A673 (cell line): ENCODE results near the gene TCEA2. TPM values are rescaled to one million over a fixed set of nuclear protein-coding genes. Genes with fewer than 3 reads are reported as not detected.

Experiments used
- BruUV-seq: library from RNA; stranded (reverse); fragments of 400-500 nt; replicated peaks from 2 replicates; lab custom pipeline; 2021; lab: Mats Ljungman, UMichigan
- CTCF ChIA-PET: fragments of 300-600 bp; sonication (Branson Sonifier 250); formaldehyde crosslinking; loops from one replicate; lab custom pipeline; 2022; ENCODE audit warnings: antibody characterized with exemption; lab: Charles Lee
- POLR2A ChIA-PET: fragments of 300-600 bp; sonication (Branson Sonifier 250); formaldehyde crosslinking; loops from one replicate; lab custom pipeline; 2022; ENCODE audit warnings: antibody characterized with exemption; ENCODE audit not compliant: low non-redundant PET; lab: Charles Lee
- DNase-seq: peaks from one replicate; pipeline ENCODE4 v3.0.0-alpha.2; 2015; ENCODE audit warnings: low spot score
- H3K27ac ChIP-seq: fragments of 200-600 bp; sonication (generic); 2 replicates; pipeline ENCODE4 v1.5.1; 2016; ENCODE audit warnings: mixed run types, low read depth, mild to moderate bottlenecking, mixed read lengths, antibody characterized with exemption, low read length; ENCODE audit not compliant: poor library complexity, severe bottlenecking
- H3K27me3 ChIP-seq: fragments of 200-600 bp; sonication (generic); replicated peaks from 2 replicates; pipeline ENCODE4 v1.6.1; 2017; ENCODE audit warnings: mixed run types, low read depth, mild to moderate bottlenecking, mixed read lengths, antibody characterized with exemption, low read length; ENCODE audit not compliant: insufficient read depth, poor library complexity
- H3K36me3 ChIP-seq: fragments of 200-600 bp; sonication (generic); 2 replicates; pipeline ENCODE4 v1.6.1; 2016; ENCODE audit warnings: mixed run types, mild to moderate bottlenecking, mixed read lengths, antibody characterized with exemption, low read length; ENCODE audit not compliant: insufficient read depth, poor library complexity, severe bottlenecking
- H3K4me1 ChIP-seq: fragments of 200-600 bp; sonication (generic); 2 replicates; pipeline ENCODE4 v1.6.1; 2017; ENCODE audit warnings: mixed run types, mild to moderate bottlenecking, mixed read lengths, antibody characterized with exemption, low read length; ENCODE audit not compliant: insufficient read depth, poor library complexity, severe bottlenecking
- H3K4me3 ChIP-seq: fragments of 200-600 bp; sonication (generic); 2 replicates; pipeline ENCODE4 v1.5.1; 2016; ENCODE audit warnings: low read depth, mixed run types, mild to moderate bottlenecking, mixed read lengths, low read length; ENCODE audit not compliant: poor library complexity, severe bottlenecking
- H3K9me3 ChIP-seq: fragments of 200-600 bp; sonication (generic); 2 replicates; pipeline ENCODE4 v1.6.1; 2016; ENCODE audit warnings: mixed run types, low read depth, mild to moderate bottlenecking, mixed read lengths, antibody characterized with exemption, low read length; ENCODE audit not compliant: poor library complexity, severe bottlenecking
- EZH2 ChIP-seq: fragments of 200-600 bp; sonication (generic); IDR thresholded peaks from 2 replicates; pipeline ENCODE4 v1.6.1; 2017; ENCODE audit warnings: borderline replicate concordance, low read depth, mild to moderate bottlenecking, mixed read lengths, antibody characterized with exemption, low read length; ENCODE audit not compliant: poor library complexity, severe bottlenecking
- intact Hi-C: fragments of 100-400 bp; cut with micrococcal nuclease; formaldehyde crosslinking; loops from one replicate; pipeline ENCODE4 v1.10.0; 2022; ENCODE audit not compliant: unreplicated experiment
- total RNA-seq: library from RNA; stranded (reverse); gene quantifications from 2 replicates; pipeline ENCODE4 v1.2.3, GENCODE V29; 2021
- TF ChIP-seq, protein P1 (sequence below): fragments of 300-800, 200-600 bp; sonication (generic); conservative IDR thresholded peaks from 2 replicates; pipeline ENCODE4 v1.5.1; 2017; ENCODE audit warnings: low read depth, mild to moderate bottlenecking, antibody characterized with exemption, low read length, moderate library complexity, mixed read lengths

TCEA2 gene
- total RNA-seq, 1 experiment from 2014 or later: 35.0 TPM

DNA sequence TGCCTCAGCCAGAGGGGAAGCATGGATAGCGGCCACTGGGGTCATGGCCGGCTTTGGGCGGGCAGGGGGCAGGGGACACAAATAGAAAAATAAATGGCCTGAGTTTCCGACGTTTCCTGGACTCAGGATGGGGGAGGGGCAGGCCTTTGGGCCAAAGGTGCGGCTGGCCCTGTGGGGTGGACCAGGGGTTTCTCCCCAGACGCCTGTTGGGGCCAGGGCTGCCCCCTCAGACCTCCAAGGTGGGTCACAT lies 6.4 kb upstream of the TCEA2 start:
- POLR2A ChIA-PET: no interaction called here
- Histone ChIP-seq H3K36me3 (no peaks in the 10 kb centered on the region), H3K4me1 (peaks cover 5% of the 10 kb centered on the region), H3K27me3 (no peaks in the 10 kb centered on the region), H3K27ac (no peak overlapping the region), H3K9me3 (no peaks in the 10 kb centered on the region), H3K4me3 (no peak overlapping the region)
- no peak for DNase-seq
- CTCF ChIA-PET: no interaction called here
- no TSS peak for BruUV-seq
- no peak for TF ChIP-seq EZH2
- TF ChIP-seq, protein P1, sequence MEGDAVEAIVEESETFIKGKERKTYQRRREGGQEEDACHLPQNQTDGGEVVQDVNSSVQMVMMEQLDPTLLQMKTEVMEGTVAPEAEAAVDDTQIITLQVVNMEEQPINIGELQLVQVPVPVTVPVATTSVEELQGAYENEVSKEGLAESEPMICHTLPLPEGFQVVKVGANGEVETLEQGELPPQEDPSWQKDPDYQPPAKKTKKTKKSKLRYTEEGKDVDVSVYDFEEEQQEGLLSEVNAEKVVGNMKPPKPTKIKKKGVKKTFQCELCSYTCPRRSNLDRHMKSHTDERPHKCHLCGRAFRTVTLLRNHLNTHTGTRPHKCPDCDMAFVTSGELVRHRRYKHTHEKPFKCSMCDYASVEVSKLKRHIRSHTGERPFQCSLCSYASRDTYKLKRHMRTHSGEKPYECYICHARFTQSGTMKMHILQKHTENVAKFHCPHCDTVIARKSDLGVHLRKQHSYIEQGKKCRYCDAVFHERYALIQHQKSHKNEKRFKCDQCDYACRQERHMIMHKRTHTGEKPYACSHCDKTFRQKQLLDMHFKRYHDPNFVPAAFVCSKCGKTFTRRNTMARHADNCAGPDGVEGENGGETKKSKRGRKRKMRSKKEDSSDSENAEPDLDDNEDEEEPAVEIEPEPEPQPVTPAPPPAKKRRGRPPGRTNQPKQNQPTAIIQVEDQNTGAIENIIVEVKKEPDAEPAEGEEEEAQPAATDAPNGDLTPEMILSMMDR: no peak
- intact Hi-C loops: no loop called here

DNA sequence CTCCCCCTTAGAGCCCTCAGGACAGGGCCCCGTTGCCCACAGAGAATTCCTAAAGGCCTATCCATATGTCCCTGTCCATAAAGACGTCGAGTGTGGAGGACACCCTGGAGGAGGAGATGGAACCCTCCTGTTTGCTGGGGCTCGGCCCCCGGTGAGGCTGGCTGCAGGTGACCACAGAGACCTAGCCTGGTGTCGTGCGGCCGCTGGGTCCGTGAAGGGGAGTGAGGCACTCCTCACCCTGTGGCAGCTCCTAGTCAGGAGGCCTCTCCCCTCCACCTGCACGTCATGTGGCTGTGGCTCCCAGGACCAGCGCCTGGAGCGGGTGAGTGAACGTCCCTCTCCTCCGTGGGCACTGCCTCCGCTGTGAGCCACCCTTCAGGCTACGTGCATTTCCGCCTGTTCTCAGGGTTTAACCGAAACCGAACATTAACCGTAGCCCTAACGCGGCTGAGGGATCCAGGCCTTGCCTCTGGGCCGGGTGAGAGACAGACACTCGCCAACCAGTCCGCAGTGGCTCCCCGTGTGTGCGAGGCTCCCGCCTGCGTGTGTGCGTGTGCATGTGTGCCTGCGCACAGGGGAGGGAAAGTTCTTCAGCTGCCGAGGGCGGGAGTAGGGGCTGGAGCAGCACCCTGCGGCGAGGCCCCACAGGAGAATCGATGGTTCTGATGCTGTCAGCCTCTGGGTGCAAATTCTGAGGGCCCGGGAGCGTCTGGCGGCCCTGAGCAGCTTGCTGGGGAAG lies 5.9 kb upstream of the TCEA2 start:
- peaks cover 5% of the 10 kb centered on the region for H3K4me1 ChIP-seq
- DNase-seq: no peak
- no peak overlapping the region for H3K27ac ChIP-seq
- H3K36me3 ChIP-seq: no peaks in the 10 kb centered on the region
- H3K9me3 ChIP-seq: no peaks in the 10 kb centered on the region
- TF ChIP-seq EZH2: no peak
- TF ChIP-seq, protein P1: no peak
- BruUV-seq: no TSS peak
- ChIA-PET POLR2A (no interaction called here), CTCF (interaction anchor here (0.8 to 1.0 kb wide), 2 partner anchors 10 to 77 kb away, joined by 3 read pairs; no protein-coding TSS in a partner anchor)
- H3K4me3 ChIP-seq: no peak overlapping the region
- no peaks in the 10 kb centered on the region for H3K27me3 ChIP-seq
- intact Hi-C loops: no loop called here

DNA sequence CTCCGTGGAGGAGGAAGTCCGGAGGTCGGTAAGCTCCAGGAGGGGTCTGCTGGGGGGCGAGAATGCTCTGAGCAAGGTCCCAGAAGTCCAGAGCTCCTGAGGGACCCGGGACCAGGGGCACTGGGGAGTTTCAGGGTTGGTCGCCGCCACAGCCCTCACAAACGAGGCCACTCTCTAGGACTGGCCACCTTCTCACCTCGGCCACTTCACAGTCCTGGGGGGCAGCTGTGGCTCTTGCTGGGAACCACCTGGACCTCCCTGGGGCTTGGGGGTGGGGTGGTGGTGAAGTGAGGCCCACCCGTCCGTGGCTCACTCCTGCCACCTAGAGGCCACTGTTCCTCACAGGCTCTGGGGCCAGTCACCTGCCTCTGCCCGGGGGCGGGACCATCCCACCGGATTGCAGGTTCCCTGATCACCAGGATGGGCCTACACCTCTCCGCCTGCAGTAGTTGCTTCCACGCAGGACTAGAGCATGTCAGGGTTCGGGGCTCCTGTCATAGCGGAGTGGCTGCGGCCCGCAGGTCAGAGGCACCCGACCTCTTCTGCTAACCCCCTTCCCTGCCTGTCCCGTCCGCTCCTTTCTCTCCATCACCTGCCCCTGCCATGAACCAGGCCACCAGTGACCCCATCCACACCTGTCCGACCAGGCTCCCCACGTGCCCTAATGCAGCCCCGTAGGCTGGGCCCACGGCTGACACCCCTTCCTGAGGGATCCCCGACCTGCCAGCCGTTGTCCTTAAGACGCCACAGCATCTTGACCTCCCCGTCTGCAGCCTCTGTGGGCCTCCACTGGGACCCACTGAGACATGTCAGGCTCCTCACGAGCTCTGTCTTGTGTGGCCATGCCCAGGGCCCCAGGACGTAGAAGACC lies 5.1 kb upstream of the TCEA2 start:
- Histone ChIP-seq H3K36me3 (no peaks in the 10 kb centered on the region), H3K27me3 (no peaks in the 10 kb centered on the region), H3K4me3 (no peak overlapping the region), H3K4me1 (peaks cover 12% of the 10 kb centered on the region), H3K9me3 (no peaks in the 10 kb centered on the region), H3K27ac (no peak overlapping the region)
- intact Hi-C loops: no loop called here
- ChIA-PET CTCF (interaction anchor here (0.8 to 1.0 kb wide), 2 partner anchors 11 to 77 kb away, joined by 3 read pairs; no protein-coding TSS in a partner anchor), POLR2A (no interaction called here)
- TF ChIP-seq, protein P1: peak; percentile 90
- no peak for TF ChIP-seq EZH2
- DNase-seq: peak; percentile 73
- no TSS peak for BruUV-seq
